H1 (cell line): ENCODE results near the gene KCNJ18. TPM values are rescaled to one million over a fixed set of nuclear protein-coding genes. Genes with fewer than 3 reads are reported as not detected.

ENCODE experiments used
- CTCF ChIA-PET: fragments of 300-600 bp; sonication (Branson Sonifier 250); formaldehyde crosslinking; loops from one replicate; lab custom pipeline; 2021; ENCODE audit not compliant: partially characterized antibody; lab: Charles Lee
- POLR2A ChIA-PET: fragments of 300-600 bp; sonication (Branson Sonifier 250); formaldehyde crosslinking; loops from one replicate; lab custom pipeline; 2021; ENCODE audit warnings: inconsistent platforms; ENCODE audit not compliant: partially characterized antibody; lab: Charles Lee
- DNase-seq, 2 experiments: peaks; one replicate each; pipeline versions ENCODE4 v3.0.0 to v3.0.0-alpha.2; 2010 to 2022; ENCODE audit warnings: low spot score in 2 of 2, low read depth in 1 of 2, mixed read lengths in 1 of 2
- FAIRE-seq: peaks from 2 replicates; lab custom pipeline; 2011; peaks lifted over from hg19 to GRCh38; lab: Jason Lieb, UNC
- H2AFZ ChIP-seq: 2 replicates; pipeline ENCODE4 v1.8.1; 2012; ENCODE audit warnings: low read length, inconsistent platforms
- H2AK5ac ChIP-seq: 2 replicates; pipeline ENCODE4 v1.6.1; 2013; ENCODE audit warnings: low read depth, low read length
- H2BK120ac ChIP-seq: replicated peaks from 2 replicates; pipeline ENCODE3; 2013; ENCODE audit warnings: low read depth, low read length, inconsistent platforms
- H2BK12ac ChIP-seq: 2 replicates; pipeline ENCODE4 v1.6.1; 2013; ENCODE audit warnings: low read depth, low read length
- H2BK15ac ChIP-seq: 2 replicates; pipeline ENCODE4 v1.6.1; 2013; ENCODE audit warnings: low read length
- H2BK20ac ChIP-seq: 2 replicates; pipeline ENCODE4 v1.6.1; 2013; ENCODE audit warnings: low read length
- H2BK5ac ChIP-seq: 2 replicates; pipeline ENCODE4 v1.6.1; 2013; ENCODE audit warnings: low read depth, low read length
- H3K14ac ChIP-seq: 2 replicates; pipeline ENCODE4 v1.6.1; 2013; ENCODE audit warnings: inconsistent platforms; ENCODE audit not compliant: insufficient read length
- H3K18ac ChIP-seq: 2 replicates; pipeline ENCODE4 v1.6.1; 2013; ENCODE audit warnings: low read length; ENCODE audit errors: extremely low read depth
- H3K23ac ChIP-seq: 2 replicates; pipeline ENCODE4 v1.6.1; 2013; ENCODE audit warnings: inconsistent platforms; ENCODE audit not compliant: insufficient read length
- H3K23me2 ChIP-seq: 2 replicates; pipeline ENCODE4 v1.6.1; 2013; ENCODE audit warnings: low read depth, low read length
- H3K27ac ChIP-seq: 2 replicates; pipeline ENCODE4 v1.6.1; 2011; ENCODE audit warnings: low read depth, low read length, inconsistent platforms
- H3K27me3 ChIP-seq, 4 experiments: replicated peaks in 1 of 4; 1 replicate in 1 of 4; 2 replicates in 3 of 4; pipeline versions ENCODE4 v1.6.1 to v1.8.1; 2011 to 2013; ENCODE audit warnings: low read length in 3 of 4, mild to moderate bottlenecking in 3 of 4, inconsistent platforms in 2 of 4, mixed read lengths in 2 of 4, moderate library complexity in 1 of 4; ENCODE audit not compliant: control insufficient read depth in 3 of 4, insufficient read depth in 3 of 4; ENCODE audit errors: extremely low read depth in 1 of 4
- H3K36me3 ChIP-seq, 4 experiments: 2 replicates each; pipeline versions ENCODE4 v1.6.1 to v1.8.1; 2011 to 2013; ENCODE audit warnings: mild to moderate bottlenecking in 4 of 4, low read length in 3 of 4, moderate library complexity in 2 of 4, control low read depth in 1 of 4, inconsistent platforms in 1 of 4; ENCODE audit not compliant: insufficient read depth in 4 of 4, control insufficient read depth in 2 of 4
- H3K4ac ChIP-seq: replicated peaks from 2 replicates; pipeline ENCODE3; 2013; ENCODE audit warnings: low read length, low read depth, mixed read lengths, inconsistent platforms; ENCODE audit not compliant: insufficient read length
- H3K4me1 ChIP-seq, 4 experiments: replicated peaks in 1 of 4; 1 replicate in 1 of 4; 2 replicates in 3 of 4; pipeline versions ENCODE4 v1.6.1 to v1.8.1; 2011 to 2013; ENCODE audit warnings: low read length in 3 of 4, inconsistent platforms in 2 of 4, mixed read lengths in 1 of 4; ENCODE audit not compliant: insufficient read depth in 4 of 4, control insufficient read depth in 3 of 4
- H3K4me2 ChIP-seq, 2 experiments: 2 replicates each; pipeline versions ENCODE4 v1.6.1 to v1.8.1; 2011 to 2013; ENCODE audit warnings: low read depth in 2 of 2, low read length in 2 of 2, control low read depth in 1 of 2, inconsistent platforms in 1 of 2, mild to moderate bottlenecking in 1 of 2; ENCODE audit not compliant: insufficient read depth in 1 of 2
- H3K4me3 ChIP-seq, 4 experiments: fragments of 200-600, 300-600 bp in 1 of 4; sonication (generic), shearing (Covaris generic), sonication (Bioruptor Twin) in 1 of 4; 2 replicates each; pipeline versions ENCODE4 v1.5.1 to v1.8.1; 2011 to 2016; ENCODE audit warnings: low read length in 4 of 4, low read depth in 3 of 4, control low read depth in 2 of 4, inconsistent platforms in 2 of 4, mild to moderate bottlenecking in 2 of 4, mixed read lengths in 1 of 4, moderate library complexity in 1 of 4; ENCODE audit not compliant: insufficient read depth in 2 of 4; ENCODE audit errors: extremely low read depth in 1 of 4
- H3K56ac ChIP-seq: replicated peaks from 2 replicates; pipeline ENCODE3; 2013; ENCODE audit warnings: low read depth, mild to moderate bottlenecking, mixed read lengths, low read length, inconsistent platforms; ENCODE audit not compliant: insufficient read length
- H3K79me1 ChIP-seq: 2 replicates; pipeline ENCODE4 v1.6.1; 2013; ENCODE audit warnings: low read depth, low read length, control low read depth
- H3K79me2 ChIP-seq, 2 experiments: 2 replicates each; pipeline versions ENCODE4 v1.6.1 to v1.8.1; 2012 to 2013; ENCODE audit warnings: low read length in 2 of 2, mild to moderate bottlenecking in 2 of 2, inconsistent platforms in 1 of 2; ENCODE audit not compliant: insufficient read depth in 2 of 2, control insufficient read depth in 1 of 2
- H3K9ac ChIP-seq, 4 experiments: replicated peaks in 1 of 4; 1 replicate in 1 of 4; 2 replicates in 3 of 4; pipeline versions ENCODE4 v1.6.1 to v1.8.1; 2011 to 2013; ENCODE audit warnings: low read depth in 3 of 4, low read length in 3 of 4, control low read depth in 2 of 4, mild to moderate bottlenecking in 2 of 4, moderate library complexity in 2 of 4, inconsistent platforms in 1 of 4; ENCODE audit errors: extremely low read depth in 1 of 4
- H3K9me3 ChIP-seq, 2 experiments: 2 replicates each; pipeline versions ENCODE4 v1.6.1 to v1.8.1; 2012 to 2013; ENCODE audit warnings: mild to moderate bottlenecking in 2 of 2, moderate library complexity in 2 of 2, control low read depth in 1 of 2, inconsistent platforms in 1 of 2, low read depth in 1 of 2, low read length in 1 of 2, mixed read lengths in 1 of 2; ENCODE audit not compliant: insufficient read depth in 2 of 2
- H4K20me1 ChIP-seq, 2 experiments: replicated peaks in 1 of 2; 2 replicates each; pipeline versions ENCODE3 to v1.8.1; 2011 to 2013; ENCODE audit warnings: inconsistent platforms in 2 of 2, low read length in 2 of 2, mild to moderate bottlenecking in 1 of 2; ENCODE audit not compliant: insufficient read depth in 2 of 2, control insufficient read depth in 1 of 2
- H4K5ac ChIP-seq: 2 replicates; pipeline ENCODE4 v1.6.1; 2013; ENCODE audit warnings: low read length, low read depth, mixed read lengths, inconsistent platforms; ENCODE audit not compliant: insufficient read length
- H4K8ac ChIP-seq: 2 replicates; pipeline ENCODE4 v1.8.0; 2013; ENCODE audit warnings: mild to moderate bottlenecking, moderate library complexity, low read length, inconsistent platforms; ENCODE audit not compliant: insufficient read depth; ENCODE audit errors: extremely low read depth
- H4K91ac ChIP-seq: replicated peaks from 2 replicates; pipeline ENCODE3; 2013; ENCODE audit warnings: low read length, mixed read lengths, inconsistent platforms; ENCODE audit not compliant: insufficient read length
- ATF2 ChIP-seq: IDR thresholded peaks from 2 replicates; pipeline ENCODE4 v1.6.1; 2012; ENCODE audit warnings: low read length, inconsistent platforms
- CHD2 ChIP-seq: IDR thresholded peaks from 2 replicates; pipeline ENCODE4 v1.6.1; 2012; ENCODE audit warnings: low read length, improper control_type of control experiment
- EP300 ChIP-seq, 2 experiments: IDR thresholded peaks; 1 replicate in 1 of 2; 2 replicates in 1 of 2; pipeline ENCODE4 v1.6.1; 2011 to 2012; ENCODE audit warnings: low read depth in 2 of 2, low read length in 2 of 2, mild to moderate bottlenecking in 2 of 2, borderline replicate concordance in 1 of 2, inconsistent platforms in 1 of 2, moderate library complexity in 1 of 2
- GTF2F1 ChIP-seq: IDR thresholded peaks from 2 replicates; pipeline ENCODE4 v1.6.1; 2012; ENCODE audit warnings: low read depth, low read length, improper control_type of control experiment, borderline replicate concordance
- HDAC6 ChIP-seq: IDR thresholded peaks from one replicate; pipeline ENCODE4 v1.7.1; 2012; ENCODE audit warnings: low read depth, mild to moderate bottlenecking, inconsistent platforms, low read length, moderate library complexity
- KDM5A ChIP-seq: fragments of 200-600 bp; IDR thresholded peaks from 2 replicates; pipeline ENCODE4 v1.7.1; 2012; ENCODE audit warnings: mild to moderate bottlenecking, low read length, inconsistent platforms, mixed read lengths
- MAFK ChIP-seq: IDR thresholded peaks from 2 replicates; pipeline ENCODE4 v1.6.1; 2012; ENCODE audit warnings: low read depth, mild to moderate bottlenecking, improper control_type of control experiment, low read length
- SAP30 ChIP-seq: fragments of 300-600 bp; sonication (generic); IDR thresholded peaks from 2 replicates; pipeline ENCODE4 v1.7.1; 2012; ENCODE audit warnings: low read length, moderate library complexity, mild to moderate bottlenecking, inconsistent platforms; ENCODE audit not compliant: insufficient read depth, insufficient replicate concordance
- SIN3A ChIP-seq, 2 experiments: IDR thresholded peaks in 1 of 2; conservative IDR thresholded peaks in 1 of 2; 2 replicates each; pipeline ENCODE4 v1.6.1; 2011 to 2012; ENCODE audit warnings: low read length in 2 of 2, improper control_type of control experiment in 1 of 2, low read depth in 1 of 2, mild to moderate bottlenecking in 1 of 2
- SP1 ChIP-seq: IDR thresholded peaks from 2 replicates; pipeline ENCODE4 v1.6.1; 2011; ENCODE audit warnings: low read depth, low read length
- SRF ChIP-seq: IDR thresholded peaks from 2 replicates; pipeline ENCODE4 v1.6.1; 2011; ENCODE audit warnings: mild to moderate bottlenecking, low read depth, low read length, moderate library complexity
- SUZ12 ChIP-seq: fragments of 200-600 bp; sonication (generic); IDR thresholded peaks from 2 replicates; pipeline ENCODE4 v1.6.1; 2012; ENCODE audit warnings: mild to moderate bottlenecking, inconsistent platforms, low read length, moderate library complexity, mixed read lengths
- TCF12 ChIP-seq: IDR thresholded peaks from 2 replicates; pipeline ENCODE4 v1.6.1; 2011; ENCODE audit warnings: low read depth, mild to moderate bottlenecking, low read length
- WGBS, 2 experiments: shearing (Covaris generic) in 1 of 2; methylation state at CpG; one replicate each; pipeline versions ENCODE4 v1.1.6 to v1.1.7; 2013 to 2015; ENCODE audit warnings: low lambda C conversion rate in 2 of 2, mixed read lengths in 2 of 2, inconsistent platforms in 1 of 2, low coverage in 1 of 2, missing lambda C conversion rate in 1 of 2; ENCODE audit not compliant: insufficient replicate concordance in 2 of 2, insufficient coverage in 1 of 2, insufficient read length in 1 of 2; ENCODE audit errors: extremely low coverage in 1 of 2, missing lambda C conversion rate in 1 of 2; 5-methylcytosine and 5-hydroxymethylcytosine counted together
- polyA plus RNA-seq, 7 experiments: library from polyadenylated mRNA; depleted of rRNA in 3 of 7; stranded (reverse) in 5 of 7; unstranded in 2 of 7; fragments of >200 nt in 5 of 7; fragments of 200-250 nt in 2 of 7; gene quantifications; 1 replicate in 5 of 7; 2 replicates in 1 of 7; 4 replicates in 1 of 7; pipeline versions ENCODE4 v1.2.1 to v1.2.3, GENCODE V29; 2011 to 2013; ENCODE audit warnings: missing spikeins in 2 of 7, mixed read lengths in 2 of 7
- total RNA-seq: library from RNA; stranded (reverse); fragmentation: NEBNext Ultra II Directional; extraction: Animal tissue kit (Norgen Biotek cat#: 25700); gene quantifications from 2 replicates; pipeline ENCODE4 v1.2.1, GENCODE V29; 2021

KCNJ18 gene
- total and polyA plus RNA-seq, 2 of the 8 experiments (the other 6 are each of a cell fraction or from before 2014, with no cell fraction given) = not detected

- Histone ChIP-seq H4K5ac (no peak overlapping the region), H3K4ac (no peak overlapping the region), H2AFZ (no peak overlapping the region), H2BK15ac (no peak overlapping the region), H4K8ac (no peak overlapping the region), H3K36me3 (peaks cover 0 to 6% (median 0%) of the 10 kb centered on the region in 4 experiments; a peak in 1 of 8 replicates), H3K79me1 (no peaks in the 10 kb centered on the region), H3K27ac (no peak overlapping the region), H2BK5ac (no peak overlapping the region), H3K56ac (no peak overlapping the region), H3K27me3 (no peaks in the 10 kb centered on the region), H2AK5ac (no peak overlapping the region), H3K18ac (no peak overlapping the region), H3K9ac (no peak overlapping the region), H3K4me3 (no peak overlapping the region), H2BK120ac (no peak overlapping the region), H4K20me1 (no peaks in the 10 kb centered on the region), H3K4me1 (no peaks in the 10 kb centered on the region), H3K4me2 (no peak overlapping the region), H2BK20ac (no peak overlapping the region), H4K91ac (no peak overlapping the region), H3K23ac (no peak overlapping the region), H3K23me2 (no peaks in the 10 kb centered on the region), H3K9me3 (peaks cover 40 to 91% of the 10 kb centered on the region in 2 experiments), H3K79me2 (no peaks in the 10 kb centered on the region), H3K14ac (no peak overlapping the region), H2BK12ac (no peak overlapping the region)
- POLR2A ChIA-PET = no interaction called here
- no peak for DNase-seq
- no peak for FAIRE-seq
- CTCF ChIA-PET = no interaction called here
- 79% methylated on average over 19 of the region's 19 CpGs; no CpG with 5 or more reads in 1 of the 2 experiments for WGBS, 2 experiments
- no peak for TF ChIP-seq MAFK
- TF ChIP-seq SRF = no peak
- no peak for TF ChIP-seq CHD2
- TF ChIP-seq TCF12 = no peak
- TF ChIP-seq SUZ12 = no peak
- no peak for TF ChIP-seq HDAC6
- no peak for TF ChIP-seq ATF2
- no peak for TF ChIP-seq KDM5A
- TF ChIP-seq SIN3A (conservative IDR thresholded peaks at IDR 0.05 in 1 of 2, IDR thresholded peaks at IDR 0.05 in 1 of 2; ENCODE audit: low read depth in 1 of 2, low read length in 2 of 2) = no peak
- no peak for TF ChIP-seq GTF2F1
- no peak for TF ChIP-seq EP300 (IDR thresholded peaks at IDR 0.05; ENCODE audit: borderline replicate concordance in 1 of 2, low read depth in 2 of 2, low read length in 2 of 2)
- no peak for TF ChIP-seq SP1
- no peak for TF ChIP-seq SAP30
Measured at GRCh38 chr17:21680366-21680765, 12.0 kb upstream of the KCNJ18 start.
